Liver (tissue), 9 donors: ENCODE results near the gene PSPN. TPM values are rescaled to one million over a fixed set of nuclear protein-coding genes. Genes with fewer than 3 reads are reported as not detected.

Experiments used
- DNase-seq: peaks from one replicate; pipeline ENCODE4 v3.0.0-alpha.2; 2017; ENCODE audit warnings: low spot score
- H3K27ac ChIP-seq, 2 donors: one replicate each; pipeline ENCODE4 v1.7.0; 2013; ENCODE audit warnings: inconsistent platforms in 2 of 2, low read length in 2 of 2, control low read depth in 1 of 2, low read depth in 1 of 2, mild to moderate bottlenecking in 1 of 2
- H3K27me3 ChIP-seq, 4 donors: one replicate each; pipeline versions ENCODE4 v1.6.1 to v1.7.0; 2013; ENCODE audit warnings: low read length in 3 of 4, inconsistent platforms in 1 of 4, mild to moderate bottlenecking in 1 of 4, moderate library complexity in 1 of 4; ENCODE audit not compliant: control insufficient read depth in 4 of 4, insufficient read depth in 4 of 4
- H3K36me3 ChIP-seq, 4 donors: one replicate each; pipeline versions ENCODE4 v1.6.1 to v1.7.0; 2013; ENCODE audit warnings: low read length in 3 of 4, mild to moderate bottlenecking in 3 of 4, low read depth in 1 of 4, moderate library complexity in 1 of 4; ENCODE audit not compliant: control insufficient read depth in 4 of 4, insufficient read depth in 3 of 4
- H3K4me1 ChIP-seq, 4 donors: one replicate each; pipeline versions ENCODE4 v1.6.1 to v1.7.0; 2013; ENCODE audit warnings: low read length in 3 of 4, mild to moderate bottlenecking in 3 of 4, moderate library complexity in 1 of 4; ENCODE audit not compliant: control insufficient read depth in 4 of 4, insufficient read depth in 4 of 4
- H3K4me3 ChIP-seq, 3 donors: one replicate each; pipeline versions ENCODE4 v1.6.1 to v1.7.0; 2013; ENCODE audit warnings: low read length in 3 of 3, control low read depth in 1 of 3, low read depth in 1 of 3, mild to moderate bottlenecking in 1 of 3
- H3K9ac ChIP-seq, 2 donors: one replicate each; pipeline ENCODE4 v1.7.0; 2013; ENCODE audit warnings: low read length in 2 of 2, mild to moderate bottlenecking in 2 of 2, moderate library complexity in 2 of 2, control low read depth in 1 of 2, low read depth in 1 of 2
- H3K9me3 ChIP-seq, 4 donors: one replicate each; pipeline versions ENCODE4 v1.6.1 to v1.7.0; 2013; ENCODE audit warnings: low read length in 3 of 4; ENCODE audit not compliant: control insufficient read depth in 4 of 4
- ATF3 ChIP-seq: IDR thresholded peaks from 2 replicates; pipeline ENCODE4 v1.6.1; 2016; ENCODE audit warnings: antibody characterized with exemption
- CTCF ChIP-seq: fragments of 150-350 bp; IDR thresholded peaks from 2 replicates; pipeline ENCODE4 v1.5.1; 2017; ENCODE audit warnings: improper control_type of control experiment, low read depth, low read length; ENCODE audit not compliant: missing input control
- EGR1 ChIP-seq, 2 donors: IDR thresholded peaks; 2 replicates each; pipeline ENCODE4 v1.6.1; 2016 to 2018; ENCODE audit warnings: antibody characterized with exemption in 2 of 2, low read depth in 2 of 2
- FOXA1 ChIP-seq: IDR thresholded peaks from 2 replicates; pipeline ENCODE4 v1.6.1; 2016; ENCODE audit warnings: antibody characterized with exemption
- FOXA2 ChIP-seq: IDR thresholded peaks from 2 replicates; pipeline ENCODE4 v1.6.1; 2016; ENCODE audit warnings: antibody characterized with exemption
- GABPA ChIP-seq, 2 donors: IDR thresholded peaks in 1 of 2; conservative IDR thresholded peaks in 1 of 2; 2 replicates each; pipeline ENCODE4 v1.6.1; 2016; ENCODE audit warnings: antibody characterized with exemption in 2 of 2, mild to moderate bottlenecking in 1 of 2, moderate library complexity in 1 of 2
- HNF4A ChIP-seq, 2 donors: conservative IDR thresholded peaks; 2 replicates each; pipeline ENCODE4 v1.6.1; 2016; ENCODE audit warnings: antibody characterized with exemption in 2 of 2, mild to moderate bottlenecking in 2 of 2
- HNF4G ChIP-seq: IDR thresholded peaks from 2 replicates; pipeline ENCODE4 v1.6.1; 2016; ENCODE audit warnings: antibody characterized with exemption
- JUND ChIP-seq, 2 donors: IDR thresholded peaks; 2 replicates each; pipeline ENCODE4 v1.6.1; 2016; ENCODE audit warnings: antibody characterized with exemption in 2 of 2
- MAX ChIP-seq: IDR thresholded peaks from 2 replicates; pipeline ENCODE4 v1.6.1; 2016; ENCODE audit warnings: antibody characterized with exemption
- NR2F2 ChIP-seq: IDR thresholded peaks from 2 replicates; pipeline ENCODE4 v1.6.1; 2016; ENCODE audit warnings: antibody characterized with exemption
- RAD21 ChIP-seq, 2 donors: IDR thresholded peaks; 2 replicates each; pipeline ENCODE4 v1.6.1; 2016; ENCODE audit warnings: antibody characterized with exemption in 2 of 2, mild to moderate bottlenecking in 2 of 2
- REST ChIP-seq: IDR thresholded peaks from 2 replicates; pipeline ENCODE4 v1.6.1; 2016; ENCODE audit warnings: antibody characterized with exemption, mild to moderate bottlenecking
- RXRA ChIP-seq, 2 donors: IDR thresholded peaks; 2 replicates each; pipeline ENCODE4 v1.6.1; 2017 to 2018; ENCODE audit warnings: antibody characterized with exemption in 2 of 2, mild to moderate bottlenecking in 1 of 2
- SP1 ChIP-seq: IDR thresholded peaks from 2 replicates; pipeline ENCODE4 v1.6.1; 2018; ENCODE audit warnings: antibody characterized with exemption, mild to moderate bottlenecking
- TAF1 ChIP-seq: conservative IDR thresholded peaks from 2 replicates; pipeline ENCODE4 v1.6.1; 2016; ENCODE audit warnings: antibody characterized with exemption, mild to moderate bottlenecking
- YY1 ChIP-seq: IDR thresholded peaks from 2 replicates; pipeline ENCODE4 v1.6.1; 2016; ENCODE audit warnings: antibody characterized with exemption, mild to moderate bottlenecking
- ZBTB33 ChIP-seq: IDR thresholded peaks from 2 replicates; pipeline ENCODE4 v1.6.1; 2016; ENCODE audit warnings: antibody characterized with exemption
- WGBS: extraction: QIAGEN DNeasy Blood & Tissue Kit; methylation state at CpG from one replicate; pipeline ENCODE4 v1.1.7; 2013; 5-methylcytosine and 5-hydroxymethylcytosine counted together
- polyA plus RNA-seq, 2 donors: library from polyadenylated mRNA; stranded (reverse) in 1 of 2; unstranded in 1 of 2; fragments of 200-250 nt in 1 of 2; fragments of >200 nt in 1 of 2; fragmentation: Nextera tagmentation in 1 of 2; extraction: Ambion mirVana in 1 of 2; gene quantifications; one replicate each; pipeline versions ENCODE4 v1.2.1 to v1.2.3, GENCODE V29; 2013 to 2015
- total RNA-seq, 2 donors: library from RNA; depleted of rRNA; stranded (reverse); fragments of >200 nt; gene quantifications; one replicate each; pipeline ENCODE4 v1.2.3, GENCODE V29; 2014
- donor health status: healthy.
- donor health status: healthy.
- donor health status: healthy.
- donor health status: healthy.
- donor health status: healthy.

The PSPN gene
- total and polyA plus RNA-seq, 4 donors, result 0.51 to 0.75 (median 0.62) TPM

GRCh38 chr19:6376512-6377190 is 918 bp upstream of the PSPN start:
- Histone ChIP-seq H3K9me3 (no peaks in the 10 kb centered on the region), H3K4me3 (no peak overlapping the region), H3K27ac (no peak overlapping the region), H3K4me1 (peaks cover 2 to 14% (median 4%) of the 10 kb centered on the region in 4 donors), H3K27me3 (no peaks in the 10 kb centered on the region), H3K36me3 (peaks cover 13 to 25% (median 19%) of the 10 kb centered on the region in 4 donors), H3K9ac (no peak overlapping the region)
- WGBS, result 90% methylated on average over 19 of the region's 19 CpGs
- DNase-seq, result no peak
- no peak for TF ChIP-seq REST
- no peak for TF ChIP-seq JUND (IDR thresholded peaks at IDR 0.05)
- no peak for TF ChIP-seq MAX
- TF ChIP-seq EGR1 (IDR thresholded peaks at IDR 0.05; ENCODE audit: low read depth in 2 of 2), result no peak
- TF ChIP-seq GABPA (IDR thresholded peaks at IDR 0.05 in 1 of 2, conservative IDR thresholded peaks at IDR 0.05 in 1 of 2), result no peak
- TF ChIP-seq NR2F2, result no peak
- TF ChIP-seq HNF4G, result no peak
- TF ChIP-seq RAD21 (IDR thresholded peaks at IDR 0.05), result no peak
- no peak for TF ChIP-seq FOXA1
- no peak for TF ChIP-seq RXRA (IDR thresholded peaks at IDR 0.05)
- no peak for TF ChIP-seq ATF3
- no peak for TF ChIP-seq CTCF
- TF ChIP-seq SP1, result no peak
- no peak for TF ChIP-seq ZBTB33
- TF ChIP-seq TAF1, result no peak
- TF ChIP-seq HNF4A (conservative IDR thresholded peaks at IDR 0.05), result no peak
- no peak for TF ChIP-seq YY1
- TF ChIP-seq FOXA2, result no peak
